ENCODE data around the gene MBNL3.

- TF ChIP-seq RAD21 (IDR thresholded peaks at IDR 0.05; ENCODE audit: low read length) (no peak), RFX5 (IDR thresholded peaks at IDR 0.05; ENCODE audit: low read length) (no peak), FOXM1 (IDR thresholded peaks at IDR 0.05; ENCODE audit: low read depth) (no peak), RCOR1 (IDR thresholded peaks at IDR 0.05; ENCODE audit: low read length) (no peak), NRF1 (IDR thresholded peaks at IDR 0.05; ENCODE audit: low read depth, low read length) (no peak), EZH2phosphoT487 (IDR thresholded peaks at IDR 0.05; ENCODE audit: borderline replicate concordance, low read depth) (no peak), CTCF (IDR thresholded peaks at IDR 0.05) (no peak), FOSL2 (IDR thresholded peaks at IDR 0.05; ENCODE audit: borderline replicate concordance, low read depth) (no peak), SIN3A (IDR thresholded peaks at IDR 0.05; ENCODE audit: borderline replicate concordance, low read depth, low read length) (no peak), SMC3 (IDR thresholded peaks at IDR 0.05; ENCODE audit: low read depth, low read length) (no peak), POLR2AphosphoS5 (IDR thresholded peaks at IDR 0.05; ENCODE audit: low read depth, low read length) (no peak), GABPA (IDR thresholded peaks at IDR 0.05; ENCODE audit: low read depth) (no peak)
Observed at GRCh38 chrX:132414404-132414803, 74.4 kb downstream of the MBNL3 start.
